LoVo (cell line): ENCODE measurements around the gene CORO2B.
A peak's percentile ranks its signal among the peaks of the same experiment; 100 is the strongest.

ENCODE experiments used
- DNase-seq: peaks from one replicate; pipeline ENCODE4 v3.0.0-alpha.2; 2016; ENCODE audit warnings: low spot score

The CORO2B gene

GRCh38 chr15:68574046-68574445, 4.7 kb upstream of the CORO2B start:
- no peak for DNase-seq

- DNase-seq: no peak
These were observed 4.2 kb upstream of the CORO2B start for GRCh38 chr15:68574629-68575028.

- DNase-seq: no peak
These were observed 2.4 kb upstream of the CORO2B start for GRCh38 chr15:68576235-68576892.

- DNase-seq: peak; percentile 64
These were observed 416 bp upstream of the CORO2B start for GRCh38 chr15:68578175-68578979.

- DNase-seq: no peak
These were observed 1.5 kb downstream of the CORO2B start for GRCh38 chr15:68580026-68580882.

- DNase-seq: no peak
These were observed 2.0 kb downstream of the CORO2B start for GRCh38 chr15:68580883-68581155.

- no peak for DNase-seq
These were observed 2.9 kb downstream of the CORO2B start for GRCh38 chr15:68581725-68582124.

- no peak for DNase-seq
These were observed 3.4 kb downstream of the CORO2B start for GRCh38 chr15:68582236-68582635.

- DNase-seq: no peak
These were observed 4.1 kb downstream of the CORO2B start for GRCh38 chr15:68582864-68583263.

- no peak for DNase-seq
These were observed 4.5 kb downstream of the CORO2B start for GRCh38 chr15:68583321-68583720.

GRCh38 chr15:68583936-68584755, 5.4 kb downstream of the CORO2B start:
- no peak for DNase-seq

- no peak for DNase-seq
These were observed 6.2 kb downstream of the CORO2B start for GRCh38 chr15:68584756-68585573.

- DNase-seq: no peak
These were observed 6.9 kb downstream of the CORO2B start for GRCh38 chr15:68585574-68586273.

GRCh38 chr15:68586274-68586961, 7.6 kb downstream of the CORO2B start:
- DNase-seq: peak; percentile 58

- no peak for DNase-seq
These were observed 9.1 kb downstream of the CORO2B start for GRCh38 chr15:68587769-68588385.

GRCh38 chr15:68589053-68589452, 10.3 kb downstream of the CORO2B start:
- DNase-seq: no peak

- DNase-seq: no peak
These were observed 11.3 kb downstream of the CORO2B start for GRCh38 chr15:68589783-68590710.

GRCh38 chr15:68590721-68591389, 12.1 kb downstream of the CORO2B start:
- no peak for DNase-seq
